H1 (cell line): Measurements from ENCODE around the gene PDE4D. TPM values are rescaled to one million over a fixed set of nuclear protein-coding genes. Genes with fewer than 3 reads are reported as not detected.

Experiments
- CTCF ChIA-PET: fragments of 300-600 bp; sonication (Branson Sonifier 250); formaldehyde crosslinking; loops from one replicate; lab custom pipeline; 2021; ENCODE audit not compliant: partially characterized antibody; lab: Charles Lee
- POLR2A ChIA-PET: fragments of 300-600 bp; sonication (Branson Sonifier 250); formaldehyde crosslinking; loops from one replicate; lab custom pipeline; 2021; ENCODE audit warnings: inconsistent platforms; ENCODE audit not compliant: partially characterized antibody; lab: Charles Lee
- DNase-seq, 2 experiments: peaks; one replicate each; pipeline versions ENCODE4 v3.0.0 to v3.0.0-alpha.2; 2010 to 2022; ENCODE audit warnings: low spot score in 2 of 2, low read depth in 1 of 2, mixed read lengths in 1 of 2
- FAIRE-seq: peaks from 2 replicates; lab custom pipeline; 2011; peaks lifted over from hg19 to GRCh38; lab: Jason Lieb, UNC
- H2AFZ ChIP-seq: 2 replicates; pipeline ENCODE4 v1.8.1; 2012; ENCODE audit warnings: low read length, inconsistent platforms
- H2AK5ac ChIP-seq: 2 replicates; pipeline ENCODE4 v1.6.1; 2013; ENCODE audit warnings: low read depth, low read length
- H2BK120ac ChIP-seq: replicated peaks from 2 replicates; pipeline ENCODE3; 2013; ENCODE audit warnings: low read depth, low read length, inconsistent platforms
- H2BK12ac ChIP-seq: 2 replicates; pipeline ENCODE4 v1.6.1; 2013; ENCODE audit warnings: low read depth, low read length
- H2BK15ac ChIP-seq: 2 replicates; pipeline ENCODE4 v1.6.1; 2013; ENCODE audit warnings: low read length
- H2BK20ac ChIP-seq: 2 replicates; pipeline ENCODE4 v1.6.1; 2013; ENCODE audit warnings: low read length
- H2BK5ac ChIP-seq: 2 replicates; pipeline ENCODE4 v1.6.1; 2013; ENCODE audit warnings: low read depth, low read length
- H3K14ac ChIP-seq: 2 replicates; pipeline ENCODE4 v1.6.1; 2013; ENCODE audit warnings: inconsistent platforms; ENCODE audit not compliant: insufficient read length
- H3K18ac ChIP-seq: 2 replicates; pipeline ENCODE4 v1.6.1; 2013; ENCODE audit warnings: low read length; ENCODE audit errors: extremely low read depth
- H3K23ac ChIP-seq: 2 replicates; pipeline ENCODE4 v1.6.1; 2013; ENCODE audit warnings: inconsistent platforms; ENCODE audit not compliant: insufficient read length
- H3K23me2 ChIP-seq: 2 replicates; pipeline ENCODE4 v1.6.1; 2013; ENCODE audit warnings: low read depth, low read length
- H3K27ac ChIP-seq: 2 replicates; pipeline ENCODE4 v1.6.1; 2011; ENCODE audit warnings: low read depth, low read length, inconsistent platforms
- H3K27me3 ChIP-seq, 4 experiments: replicated peaks in 1 of 4; 1 replicate in 1 of 4; 2 replicates in 3 of 4; pipeline versions ENCODE4 v1.6.1 to v1.8.1; 2011 to 2013; ENCODE audit warnings: low read length in 3 of 4, mild to moderate bottlenecking in 3 of 4, inconsistent platforms in 2 of 4, mixed read lengths in 2 of 4, moderate library complexity in 1 of 4; ENCODE audit not compliant: control insufficient read depth in 3 of 4, insufficient read depth in 3 of 4; ENCODE audit errors: extremely low read depth in 1 of 4
- H3K36me3 ChIP-seq, 4 experiments: 2 replicates each; pipeline versions ENCODE4 v1.6.1 to v1.8.1; 2011 to 2013; ENCODE audit warnings: mild to moderate bottlenecking in 4 of 4, low read length in 3 of 4, moderate library complexity in 2 of 4, control low read depth in 1 of 4, inconsistent platforms in 1 of 4; ENCODE audit not compliant: insufficient read depth in 4 of 4, control insufficient read depth in 2 of 4
- H3K4ac ChIP-seq: replicated peaks from 2 replicates; pipeline ENCODE3; 2013; ENCODE audit warnings: low read length, low read depth, mixed read lengths, inconsistent platforms; ENCODE audit not compliant: insufficient read length
- H3K4me1 ChIP-seq, 4 experiments: replicated peaks in 1 of 4; 1 replicate in 1 of 4; 2 replicates in 3 of 4; pipeline versions ENCODE4 v1.6.1 to v1.8.1; 2011 to 2013; ENCODE audit warnings: low read length in 3 of 4, inconsistent platforms in 2 of 4, mixed read lengths in 1 of 4; ENCODE audit not compliant: insufficient read depth in 4 of 4, control insufficient read depth in 3 of 4
- H3K4me2 ChIP-seq, 2 experiments: 2 replicates each; pipeline versions ENCODE4 v1.6.1 to v1.8.1; 2011 to 2013; ENCODE audit warnings: low read depth in 2 of 2, low read length in 2 of 2, control low read depth in 1 of 2, inconsistent platforms in 1 of 2, mild to moderate bottlenecking in 1 of 2; ENCODE audit not compliant: insufficient read depth in 1 of 2
- H3K4me3 ChIP-seq, 4 experiments: fragments of 200-600, 300-600 bp in 1 of 4; sonication (generic), shearing (Covaris generic), sonication (Bioruptor Twin) in 1 of 4; 2 replicates each; pipeline versions ENCODE4 v1.5.1 to v1.8.1; 2011 to 2016; ENCODE audit warnings: low read length in 4 of 4, low read depth in 3 of 4, control low read depth in 2 of 4, inconsistent platforms in 2 of 4, mild to moderate bottlenecking in 2 of 4, mixed read lengths in 1 of 4, moderate library complexity in 1 of 4; ENCODE audit not compliant: insufficient read depth in 2 of 4; ENCODE audit errors: extremely low read depth in 1 of 4
- H3K56ac ChIP-seq: replicated peaks from 2 replicates; pipeline ENCODE3; 2013; ENCODE audit warnings: low read depth, mild to moderate bottlenecking, mixed read lengths, low read length, inconsistent platforms; ENCODE audit not compliant: insufficient read length
- H3K79me1 ChIP-seq: 2 replicates; pipeline ENCODE4 v1.6.1; 2013; ENCODE audit warnings: low read depth, low read length, control low read depth
- H3K79me2 ChIP-seq, 2 experiments: 2 replicates each; pipeline versions ENCODE4 v1.6.1 to v1.8.1; 2012 to 2013; ENCODE audit warnings: low read length in 2 of 2, mild to moderate bottlenecking in 2 of 2, inconsistent platforms in 1 of 2; ENCODE audit not compliant: insufficient read depth in 2 of 2, control insufficient read depth in 1 of 2
- H3K9ac ChIP-seq, 4 experiments: replicated peaks in 1 of 4; 1 replicate in 1 of 4; 2 replicates in 3 of 4; pipeline versions ENCODE4 v1.6.1 to v1.8.1; 2011 to 2013; ENCODE audit warnings: low read depth in 3 of 4, low read length in 3 of 4, control low read depth in 2 of 4, mild to moderate bottlenecking in 2 of 4, moderate library complexity in 2 of 4, inconsistent platforms in 1 of 4; ENCODE audit errors: extremely low read depth in 1 of 4
- H3K9me3 ChIP-seq, 2 experiments: 2 replicates each; pipeline versions ENCODE4 v1.6.1 to v1.8.1; 2012 to 2013; ENCODE audit warnings: mild to moderate bottlenecking in 2 of 2, moderate library complexity in 2 of 2, control low read depth in 1 of 2, inconsistent platforms in 1 of 2, low read depth in 1 of 2, low read length in 1 of 2, mixed read lengths in 1 of 2; ENCODE audit not compliant: insufficient read depth in 2 of 2
- H4K20me1 ChIP-seq, 2 experiments: replicated peaks in 1 of 2; 2 replicates each; pipeline versions ENCODE3 to v1.8.1; 2011 to 2013; ENCODE audit warnings: inconsistent platforms in 2 of 2, low read length in 2 of 2, mild to moderate bottlenecking in 1 of 2; ENCODE audit not compliant: insufficient read depth in 2 of 2, control insufficient read depth in 1 of 2
- H4K5ac ChIP-seq: 2 replicates; pipeline ENCODE4 v1.6.1; 2013; ENCODE audit warnings: low read length, low read depth, mixed read lengths, inconsistent platforms; ENCODE audit not compliant: insufficient read length
- H4K8ac ChIP-seq: 2 replicates; pipeline ENCODE4 v1.8.0; 2013; ENCODE audit warnings: mild to moderate bottlenecking, moderate library complexity, low read length, inconsistent platforms; ENCODE audit not compliant: insufficient read depth; ENCODE audit errors: extremely low read depth
- H4K91ac ChIP-seq: replicated peaks from 2 replicates; pipeline ENCODE3; 2013; ENCODE audit warnings: low read length, mixed read lengths, inconsistent platforms; ENCODE audit not compliant: insufficient read length
- BCL11A ChIP-seq, 2 experiments: IDR thresholded peaks; one replicate each; pipeline ENCODE4 v1.6.1; 2011; ENCODE audit warnings: low read depth in 2 of 2, low read length in 2 of 2, mild to moderate bottlenecking in 2 of 2
- CHD1 ChIP-seq: IDR thresholded peaks from 2 replicates; pipeline ENCODE4 v1.6.1; 2012; ENCODE audit warnings: low read depth, low read length, improper control_type of control experiment
- EZH2 ChIP-seq: fragments of 200-600 bp; sonication (generic); IDR thresholded peaks from 2 replicates; pipeline ENCODE4 v1.7.1; 2012; ENCODE audit warnings: low read depth, mild to moderate bottlenecking, moderate library complexity, low read length, inconsistent platforms; ENCODE audit not compliant: severe bottlenecking
- HDAC2 ChIP-seq, 2 experiments: fragments of 300-600 bp in 1 of 2; sonication (generic) in 1 of 2; IDR thresholded peaks; 2 replicates each; pipeline ENCODE4 v1.6.1; 2011 to 2012; ENCODE audit warnings: low read depth in 2 of 2, low read length in 2 of 2, mild to moderate bottlenecking in 2 of 2, moderate library complexity in 2 of 2, borderline replicate concordance in 1 of 2, inconsistent platforms in 1 of 2
- KDM4A ChIP-seq: IDR thresholded peaks from one replicate; pipeline ENCODE4 v1.7.1; 2012; ENCODE audit warnings: low read depth, mild to moderate bottlenecking, moderate library complexity, low read length, inconsistent platforms; ENCODE audit not compliant: severe bottlenecking
- MAFK ChIP-seq: IDR thresholded peaks from 2 replicates; pipeline ENCODE4 v1.6.1; 2012; ENCODE audit warnings: low read depth, mild to moderate bottlenecking, improper control_type of control experiment, low read length
- POU5F1 ChIP-seq: IDR thresholded peaks from 2 replicates; pipeline ENCODE4 v1.6.1; 2011; ENCODE audit warnings: low read depth, mild to moderate bottlenecking, low read length, moderate library complexity
- RAD21 ChIP-seq, 2 experiments: IDR thresholded peaks in 1 of 2; conservative IDR thresholded peaks in 1 of 2; 2 replicates each; pipeline ENCODE4 v1.6.1; 2011; ENCODE audit warnings: low read depth in 2 of 2, low read length in 2 of 2, improper control_type of control experiment in 1 of 2, inconsistent platforms in 1 of 2, mild to moderate bottlenecking in 1 of 2, moderate library complexity in 1 of 2
- RBBP5 ChIP-seq: IDR thresholded peaks from 2 replicates; pipeline ENCODE4 v1.7.1; 2012; ENCODE audit warnings: low read depth, mild to moderate bottlenecking, inconsistent platforms, low read length, moderate library complexity, borderline replicate concordance
- TCF12 ChIP-seq: IDR thresholded peaks from 2 replicates; pipeline ENCODE4 v1.6.1; 2011; ENCODE audit warnings: low read depth, mild to moderate bottlenecking, low read length
- polyA plus RNA-seq, 7 experiments: library from polyadenylated mRNA; depleted of rRNA in 3 of 7; stranded (reverse) in 5 of 7; unstranded in 2 of 7; fragments of >200 nt in 5 of 7; fragments of 200-250 nt in 2 of 7; gene quantifications; 1 replicate in 5 of 7; 2 replicates in 1 of 7; 4 replicates in 1 of 7; pipeline versions ENCODE4 v1.2.1 to v1.2.3, GENCODE V29; 2011 to 2013; ENCODE audit warnings: missing spikeins in 2 of 7, mixed read lengths in 2 of 7
- total RNA-seq: library from RNA; stranded (reverse); fragmentation: NEBNext Ultra II Directional; extraction: Animal tissue kit (Norgen Biotek cat#: 25700); gene quantifications from 2 replicates; pipeline ENCODE4 v1.2.1, GENCODE V29; 2021
- TF ChIP-seq, protein P1 (sequence below): IDR thresholded peaks from 2 replicates; pipeline ENCODE4 v1.6.1; 2012; ENCODE audit warnings: low read length, inconsistent platforms

PDE4D gene
- total and polyA plus RNA-seq, 2 of the 8 experiments (the other 6 are each of a cell fraction or from before 2014, with no cell fraction given): 2.3 to 3.7 TPM

DNA sequence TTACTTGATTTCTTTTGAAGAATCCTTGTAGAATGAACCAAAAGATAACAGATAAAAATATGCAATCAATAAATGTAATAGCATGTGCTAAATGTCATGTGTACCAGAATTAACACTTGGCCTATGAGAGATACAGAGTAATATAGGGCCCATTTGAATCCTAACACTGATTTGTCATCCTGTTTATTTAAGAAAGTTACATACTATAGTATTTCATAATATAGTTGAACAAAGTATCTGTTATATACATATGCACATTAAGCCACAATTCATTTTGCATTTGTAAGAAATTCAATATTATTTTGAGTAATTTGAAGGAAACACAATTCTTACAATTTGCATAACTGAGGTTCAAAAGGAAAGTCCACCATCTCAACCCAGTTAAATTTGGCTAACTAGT lies 389.5 kb downstream of the PDE4D start:
- H2BK20ac ChIP-seq: no peak overlapping the region
- TF ChIP-seq RBBP5: no peak
- no peak for TF ChIP-seq TCF12
- TF ChIP-seq KDM4A: no peak
- no peak for TF ChIP-seq POU5F1
- no peak for TF ChIP-seq BCL11A (IDR thresholded peaks at IDR 0.05; ENCODE audit: low read depth in 2 of 2, low read length in 2 of 2)
- no peak for TF ChIP-seq CHD1
- no peak for TF ChIP-seq EZH2
- TF ChIP-seq HDAC2 (IDR thresholded peaks at IDR 0.05; ENCODE audit: borderline replicate concordance in 1 of 2, low read depth in 2 of 2, low read length in 2 of 2): no peak
- no peak for TF ChIP-seq RAD21 (IDR thresholded peaks at IDR 0.05 in 1 of 2, conservative IDR thresholded peaks at IDR 0.05 in 1 of 2; ENCODE audit: low read depth in 2 of 2, low read length in 2 of 2)
- TF ChIP-seq MAFK: no peak
- TF ChIP-seq, protein P1, sequence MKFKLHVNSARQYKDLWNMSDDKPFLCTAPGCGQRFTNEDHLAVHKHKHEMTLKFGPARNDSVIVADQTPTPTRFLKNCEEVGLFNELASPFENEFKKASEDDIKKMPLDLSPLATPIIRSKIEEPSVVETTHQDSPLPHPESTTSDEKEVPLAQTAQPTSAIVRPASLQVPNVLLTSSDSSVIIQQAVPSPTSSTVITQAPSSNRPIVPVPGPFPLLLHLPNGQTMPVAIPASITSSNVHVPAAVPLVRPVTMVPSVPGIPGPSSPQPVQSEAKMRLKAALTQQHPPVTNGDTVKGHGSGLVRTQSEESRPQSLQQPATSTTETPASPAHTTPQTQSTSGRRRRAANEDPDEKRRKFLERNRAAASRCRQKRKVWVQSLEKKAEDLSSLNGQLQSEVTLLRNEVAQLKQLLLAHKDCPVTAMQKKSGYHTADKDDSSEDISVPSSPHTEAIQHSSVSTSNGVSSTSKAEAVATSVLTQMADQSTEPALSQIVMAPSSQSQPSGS: no peak

More for the DNA sequence above, 389.5 kb downstream of the PDE4D start:
- no peaks in the 10 kb centered on the region for H3K4me1 ChIP-seq
- H2BK12ac ChIP-seq: no peak overlapping the region
- no peak overlapping the region for H4K5ac ChIP-seq
- H2BK120ac ChIP-seq: no peak overlapping the region
- no peak overlapping the region for H2BK5ac ChIP-seq
- no peak for DNase-seq
- H3K56ac ChIP-seq: no peak overlapping the region
- no peak overlapping the region for H3K4ac ChIP-seq
- no peak overlapping the region for H4K91ac ChIP-seq
- H3K14ac ChIP-seq: no peak overlapping the region
- no peaks in the 10 kb centered on the region for H3K9me3 ChIP-seq
- no peaks in the 10 kb centered on the region for H3K36me3 ChIP-seq
- H4K8ac ChIP-seq: no peak overlapping the region
- no peak for FAIRE-seq
- H2AFZ ChIP-seq: no peak overlapping the region
- H3K18ac ChIP-seq: no peak overlapping the region
- H3K23ac ChIP-seq: no peak overlapping the region
- CTCF ChIA-PET: interaction anchor here (0.7 to 3.7 kb wide), 7 partner anchors 35 to 296 kb away, joined by 3 to 40 read pairs (median 4); no protein-coding TSS in a partner anchor
- no peaks in the 10 kb centered on the region for H4K20me1 ChIP-seq
- no peaks in the 10 kb centered on the region for H3K23me2 ChIP-seq
- no peak overlapping the region for H3K27ac ChIP-seq
- no peak overlapping the region for H3K9ac ChIP-seq
- POLR2A ChIA-PET: no interaction called here
- no peak overlapping the region for H2BK15ac ChIP-seq
- no peak overlapping the region for H3K4me2 ChIP-seq
- no peaks in the 10 kb centered on the region for H3K79me2 ChIP-seq
- H3K4me3 ChIP-seq: no peak overlapping the region
- no peaks in the 10 kb centered on the region for H3K79me1 ChIP-seq
- H3K27me3 ChIP-seq: no peaks in the 10 kb centered on the region
- no peak overlapping the region for H2AK5ac ChIP-seq
